H1 (cell line): Measurements from ENCODE around the gene PALM3. TPM values are rescaled to one million over a fixed set of nuclear protein-coding genes. Genes with fewer than 3 reads are reported as not detected.

Source experiments
- CTCF ChIA-PET: fragments of 300-600 bp; sonication (Branson Sonifier 250); formaldehyde crosslinking; loops from one replicate; lab custom pipeline; 2021; ENCODE audit not compliant: partially characterized antibody; lab: Charles Lee
- POLR2A ChIA-PET: fragments of 300-600 bp; sonication (Branson Sonifier 250); formaldehyde crosslinking; loops from one replicate; lab custom pipeline; 2021; ENCODE audit warnings: inconsistent platforms; ENCODE audit not compliant: partially characterized antibody; lab: Charles Lee
- DNase-seq, 2 experiments: peaks; one replicate each; pipeline versions ENCODE4 v3.0.0 to v3.0.0-alpha.2; 2010 to 2022; ENCODE audit warnings: low spot score in 2 of 2, low read depth in 1 of 2, mixed read lengths in 1 of 2
- FAIRE-seq: peaks from 2 replicates; lab custom pipeline; 2011; peaks lifted over from hg19 to GRCh38; lab: Jason Lieb, UNC
- H2AFZ ChIP-seq: 2 replicates; pipeline ENCODE4 v1.8.1; 2012; ENCODE audit warnings: low read length, inconsistent platforms
- H2AK5ac ChIP-seq: 2 replicates; pipeline ENCODE4 v1.6.1; 2013; ENCODE audit warnings: low read depth, low read length
- H2BK120ac ChIP-seq: replicated peaks from 2 replicates; pipeline ENCODE3; 2013; ENCODE audit warnings: low read depth, low read length, inconsistent platforms
- H2BK12ac ChIP-seq: 2 replicates; pipeline ENCODE4 v1.6.1; 2013; ENCODE audit warnings: low read depth, low read length
- H2BK15ac ChIP-seq: 2 replicates; pipeline ENCODE4 v1.6.1; 2013; ENCODE audit warnings: low read length
- H2BK20ac ChIP-seq: 2 replicates; pipeline ENCODE4 v1.6.1; 2013; ENCODE audit warnings: low read length
- H2BK5ac ChIP-seq: 2 replicates; pipeline ENCODE4 v1.6.1; 2013; ENCODE audit warnings: low read depth, low read length
- H3K14ac ChIP-seq: 2 replicates; pipeline ENCODE4 v1.6.1; 2013; ENCODE audit warnings: inconsistent platforms; ENCODE audit not compliant: insufficient read length
- H3K18ac ChIP-seq: 2 replicates; pipeline ENCODE4 v1.6.1; 2013; ENCODE audit warnings: low read length; ENCODE audit errors: extremely low read depth
- H3K23ac ChIP-seq: 2 replicates; pipeline ENCODE4 v1.6.1; 2013; ENCODE audit warnings: inconsistent platforms; ENCODE audit not compliant: insufficient read length
- H3K23me2 ChIP-seq: 2 replicates; pipeline ENCODE4 v1.6.1; 2013; ENCODE audit warnings: low read depth, low read length
- H3K27ac ChIP-seq: 2 replicates; pipeline ENCODE4 v1.6.1; 2011; ENCODE audit warnings: low read depth, low read length, inconsistent platforms
- H3K27me3 ChIP-seq, 4 experiments: replicated peaks in 1 of 4; 1 replicate in 1 of 4; 2 replicates in 3 of 4; pipeline versions ENCODE4 v1.6.1 to v1.8.1; 2011 to 2013; ENCODE audit warnings: low read length in 3 of 4, mild to moderate bottlenecking in 3 of 4, inconsistent platforms in 2 of 4, mixed read lengths in 2 of 4, moderate library complexity in 1 of 4; ENCODE audit not compliant: control insufficient read depth in 3 of 4, insufficient read depth in 3 of 4; ENCODE audit errors: extremely low read depth in 1 of 4
- H3K36me3 ChIP-seq, 4 experiments: 2 replicates each; pipeline versions ENCODE4 v1.6.1 to v1.8.1; 2011 to 2013; ENCODE audit warnings: mild to moderate bottlenecking in 4 of 4, low read length in 3 of 4, moderate library complexity in 2 of 4, control low read depth in 1 of 4, inconsistent platforms in 1 of 4; ENCODE audit not compliant: insufficient read depth in 4 of 4, control insufficient read depth in 2 of 4
- H3K4ac ChIP-seq: replicated peaks from 2 replicates; pipeline ENCODE3; 2013; ENCODE audit warnings: low read length, low read depth, mixed read lengths, inconsistent platforms; ENCODE audit not compliant: insufficient read length
- H3K4me1 ChIP-seq, 4 experiments: replicated peaks in 1 of 4; 1 replicate in 1 of 4; 2 replicates in 3 of 4; pipeline versions ENCODE4 v1.6.1 to v1.8.1; 2011 to 2013; ENCODE audit warnings: low read length in 3 of 4, inconsistent platforms in 2 of 4, mixed read lengths in 1 of 4; ENCODE audit not compliant: insufficient read depth in 4 of 4, control insufficient read depth in 3 of 4
- H3K4me2 ChIP-seq, 2 experiments: 2 replicates each; pipeline versions ENCODE4 v1.6.1 to v1.8.1; 2011 to 2013; ENCODE audit warnings: low read depth in 2 of 2, low read length in 2 of 2, control low read depth in 1 of 2, inconsistent platforms in 1 of 2, mild to moderate bottlenecking in 1 of 2; ENCODE audit not compliant: insufficient read depth in 1 of 2
- H3K4me3 ChIP-seq, 4 experiments: fragments of 200-600, 300-600 bp in 1 of 4; sonication (generic), shearing (Covaris generic), sonication (Bioruptor Twin) in 1 of 4; 2 replicates each; pipeline versions ENCODE4 v1.5.1 to v1.8.1; 2011 to 2016; ENCODE audit warnings: low read length in 4 of 4, low read depth in 3 of 4, control low read depth in 2 of 4, inconsistent platforms in 2 of 4, mild to moderate bottlenecking in 2 of 4, mixed read lengths in 1 of 4, moderate library complexity in 1 of 4; ENCODE audit not compliant: insufficient read depth in 2 of 4; ENCODE audit errors: extremely low read depth in 1 of 4
- H3K56ac ChIP-seq: replicated peaks from 2 replicates; pipeline ENCODE3; 2013; ENCODE audit warnings: low read depth, mild to moderate bottlenecking, mixed read lengths, low read length, inconsistent platforms; ENCODE audit not compliant: insufficient read length
- H3K79me1 ChIP-seq: 2 replicates; pipeline ENCODE4 v1.6.1; 2013; ENCODE audit warnings: low read depth, low read length, control low read depth
- H3K79me2 ChIP-seq, 2 experiments: 2 replicates each; pipeline versions ENCODE4 v1.6.1 to v1.8.1; 2012 to 2013; ENCODE audit warnings: low read length in 2 of 2, mild to moderate bottlenecking in 2 of 2, inconsistent platforms in 1 of 2; ENCODE audit not compliant: insufficient read depth in 2 of 2, control insufficient read depth in 1 of 2
- H3K9ac ChIP-seq, 4 experiments: replicated peaks in 1 of 4; 1 replicate in 1 of 4; 2 replicates in 3 of 4; pipeline versions ENCODE4 v1.6.1 to v1.8.1; 2011 to 2013; ENCODE audit warnings: low read depth in 3 of 4, low read length in 3 of 4, control low read depth in 2 of 4, mild to moderate bottlenecking in 2 of 4, moderate library complexity in 2 of 4, inconsistent platforms in 1 of 4; ENCODE audit errors: extremely low read depth in 1 of 4
- H3K9me3 ChIP-seq, 2 experiments: 2 replicates each; pipeline versions ENCODE4 v1.6.1 to v1.8.1; 2012 to 2013; ENCODE audit warnings: mild to moderate bottlenecking in 2 of 2, moderate library complexity in 2 of 2, control low read depth in 1 of 2, inconsistent platforms in 1 of 2, low read depth in 1 of 2, low read length in 1 of 2, mixed read lengths in 1 of 2; ENCODE audit not compliant: insufficient read depth in 2 of 2
- H4K20me1 ChIP-seq, 2 experiments: replicated peaks in 1 of 2; 2 replicates each; pipeline versions ENCODE3 to v1.8.1; 2011 to 2013; ENCODE audit warnings: inconsistent platforms in 2 of 2, low read length in 2 of 2, mild to moderate bottlenecking in 1 of 2; ENCODE audit not compliant: insufficient read depth in 2 of 2, control insufficient read depth in 1 of 2
- H4K5ac ChIP-seq: 2 replicates; pipeline ENCODE4 v1.6.1; 2013; ENCODE audit warnings: low read length, low read depth, mixed read lengths, inconsistent platforms; ENCODE audit not compliant: insufficient read length
- H4K8ac ChIP-seq: 2 replicates; pipeline ENCODE4 v1.8.0; 2013; ENCODE audit warnings: mild to moderate bottlenecking, moderate library complexity, low read length, inconsistent platforms; ENCODE audit not compliant: insufficient read depth; ENCODE audit errors: extremely low read depth
- H4K91ac ChIP-seq: replicated peaks from 2 replicates; pipeline ENCODE3; 2013; ENCODE audit warnings: low read length, mixed read lengths, inconsistent platforms; ENCODE audit not compliant: insufficient read length
- CBX5 ChIP-seq: fragments of 300-800, 300-1000 bp; sonication (generic); IDR thresholded peaks from 2 replicates; pipeline ENCODE4 v1.7.1; 2016; ENCODE audit warnings: antibody characterized with exemption, low read length, low read depth
- PHF8 ChIP-seq: fragments of 200-600 bp; sonication (generic); conservative IDR thresholded peaks from 2 replicates; pipeline ENCODE4 v1.7.1; 2012; ENCODE audit warnings: low read depth, mild to moderate bottlenecking, inconsistent platforms, low read length, moderate library complexity
- POLR2A ChIP-seq, 2 experiments: IDR thresholded peaks; 1 replicate in 1 of 2; 2 replicates in 1 of 2; pipeline ENCODE4 v1.6.1; 2011; ENCODE audit warnings: low read depth in 2 of 2, low read length in 2 of 2, mild to moderate bottlenecking in 2 of 2; ENCODE audit errors: control extremely low read depth in 1 of 2
- RFX5 ChIP-seq: IDR thresholded peaks from 2 replicates; pipeline ENCODE4 v1.6.1; 2011; ENCODE audit warnings: low read depth, low read length, improper control_type of control experiment, borderline replicate concordance
- RXRA ChIP-seq: IDR thresholded peaks from 2 replicates; pipeline ENCODE4 v1.6.1; 2011; ENCODE audit warnings: low read depth, mild to moderate bottlenecking, low read length, moderate library complexity; ENCODE audit not compliant: insufficient read depth
- SRF ChIP-seq: IDR thresholded peaks from 2 replicates; pipeline ENCODE4 v1.6.1; 2011; ENCODE audit warnings: mild to moderate bottlenecking, low read depth, low read length, moderate library complexity
- TCF12 ChIP-seq: IDR thresholded peaks from 2 replicates; pipeline ENCODE4 v1.6.1; 2011; ENCODE audit warnings: low read depth, mild to moderate bottlenecking, low read length
- WGBS, 2 experiments: shearing (Covaris generic) in 1 of 2; methylation state at CpG; one replicate each; pipeline versions ENCODE4 v1.1.6 to v1.1.7; 2013 to 2015; ENCODE audit warnings: low lambda C conversion rate in 2 of 2, mixed read lengths in 2 of 2, inconsistent platforms in 1 of 2, low coverage in 1 of 2, missing lambda C conversion rate in 1 of 2; ENCODE audit not compliant: insufficient replicate concordance in 2 of 2, insufficient coverage in 1 of 2, insufficient read length in 1 of 2; ENCODE audit errors: extremely low coverage in 1 of 2, missing lambda C conversion rate in 1 of 2; 5-methylcytosine and 5-hydroxymethylcytosine counted together
- polyA plus RNA-seq, 7 experiments: library from polyadenylated mRNA; depleted of rRNA in 3 of 7; stranded (reverse) in 5 of 7; unstranded in 2 of 7; fragments of >200 nt in 5 of 7; fragments of 200-250 nt in 2 of 7; gene quantifications; 1 replicate in 5 of 7; 2 replicates in 1 of 7; 4 replicates in 1 of 7; pipeline versions ENCODE4 v1.2.1 to v1.2.3, GENCODE V29; 2011 to 2013; ENCODE audit warnings: missing spikeins in 2 of 7, mixed read lengths in 2 of 7
- total RNA-seq: library from RNA; stranded (reverse); fragmentation: NEBNext Ultra II Directional; extraction: Animal tissue kit (Norgen Biotek cat#: 25700); gene quantifications from 2 replicates; pipeline ENCODE4 v1.2.1, GENCODE V29; 2021

The PALM3 gene
- total and polyA plus RNA-seq, 2 of the 8 experiments (the other 6 are each of a cell fraction or from before 2014, with no cell fraction given): 5.8 to 31.3 TPM

DNA sequence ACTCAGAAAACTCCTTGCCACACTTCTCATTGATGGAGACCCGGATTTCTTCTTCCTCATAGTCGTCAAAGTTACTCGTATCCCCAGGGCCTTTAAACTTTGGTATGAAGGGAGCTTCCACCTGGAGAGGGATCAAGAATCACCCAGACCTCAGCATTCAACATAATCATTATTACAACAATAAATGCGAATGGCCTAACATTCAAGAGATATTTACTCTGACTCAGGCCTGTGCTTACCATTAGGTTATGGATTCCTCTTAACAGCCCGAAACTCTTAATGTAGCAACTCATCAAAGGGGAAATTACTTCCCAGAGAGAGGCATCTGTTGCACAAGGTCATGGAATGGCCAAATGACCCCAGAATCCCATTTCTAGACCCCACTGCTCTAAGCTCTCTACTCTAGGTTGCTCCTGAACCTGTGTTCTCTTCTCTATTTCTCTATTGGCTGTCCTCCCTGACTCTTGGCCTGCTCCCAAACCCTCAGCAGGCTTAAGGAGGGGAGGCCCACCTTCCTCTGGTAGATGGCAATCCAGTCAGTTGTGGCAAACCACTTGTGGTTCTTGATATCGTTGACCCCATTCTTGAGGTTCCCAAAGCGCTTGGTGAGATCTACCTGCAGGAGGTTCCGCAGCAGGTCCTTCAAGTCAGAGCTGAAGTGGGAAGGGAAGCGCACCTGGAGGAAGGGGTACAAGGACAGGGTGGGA is 31.4 kb upstream of the PALM3 start:
- WGBS, 2 experiments: 93% methylated on average over 9 of the region's 9 CpGs; no CpG with 5 or more reads in 1 of the 2 experiments
- Histone ChIP-seq H2BK15ac (no peak overlapping the region), H3K4ac (no peak overlapping the region), H3K14ac (no peak overlapping the region), H3K23ac (no peak overlapping the region), H4K91ac (no peak overlapping the region), H2BK5ac (no peak overlapping the region), H3K4me2 (no peak overlapping the region)
- TF ChIP-seq CBX5 (no peak), PHF8 (no peak), POLR2A (IDR thresholded peaks at IDR 0.05; ENCODE audit: control extremely low read depth in 1 of 2, low read depth in 2 of 2, low read length in 2 of 2) (no peak), TCF12 (no peak), RXRA (no peak), RFX5 (no peak), SRF (no peak)
- TF ChIP-seq, all 59 proteins: peak for 0
- FAIRE-seq (no peak), DNase-seq (no peak)
- no peak overlapping the region for H2BK12ac ChIP-seq
- H3K4me1 ChIP-seq: peaks cover 3 to 5% (median 4%) of the 10 kb centered on the region in 4 experiments
- H3K27ac ChIP-seq: no peak overlapping the region
- no peak overlapping the region for H3K56ac ChIP-seq
- H3K4me3 ChIP-seq: no peak overlapping the region
- peaks cover 11% of the 10 kb centered on the region for H3K23me2 ChIP-seq
- H3K18ac ChIP-seq: no peak overlapping the region
- peaks cover 0 to 6% (median 2%) of the 10 kb centered on the region in 4 experiments; a peak in 4 of 7 replicates for H3K27me3 ChIP-seq
- no peaks in the 10 kb centered on the region for H3K79me2 ChIP-seq
- peaks cover 8% of the 10 kb centered on the region in 2 experiments; a peak in 3 of 4 replicates for H3K9me3 ChIP-seq
- no peak overlapping the region for H2BK20ac ChIP-seq
- H4K8ac ChIP-seq: no peak overlapping the region; the same call in 1 of the 2 replicates
- ChIA-PET POLR2A (interaction anchor here (0.7 to 1.4 kb wide), 2 partner anchors 9 to 20 kb away, joined by 3 read pairs; no protein-coding TSS in a partner anchor), CTCF (interaction anchor here (2.2 to 7.6 kb wide), 2 partner anchors 9 to 19 kb away, joined by 6 to 105 read pairs; partner anchors contain the start of gene PRKACA)
- H2AK5ac ChIP-seq: no peak overlapping the region
- no peak overlapping the region for H2BK120ac ChIP-seq
- H4K5ac ChIP-seq: no peak overlapping the region
- no peaks in the 10 kb centered on the region for H3K79me1 ChIP-seq
- H2AFZ ChIP-seq: no peak overlapping the region
- H3K9ac ChIP-seq: no peak overlapping the region
- H4K20me1 ChIP-seq: peaks cover 4 to 13% of the 10 kb centered on the region in 2 experiments
- H3K36me3 ChIP-seq: peaks cover 0 to 7% (median 4%) of the 10 kb centered on the region in 4 experiments; a peak in 3 of 8 replicates
